RPMI7951 (cell line): ENCODE data around the gene FGGY. TPM values are rescaled to one million over a fixed set of nuclear protein-coding genes. Genes with fewer than 3 reads are reported as not detected.

Source experiments
- DNase-seq: peaks from one replicate; pipeline ENCODE4 v3.0.0-alpha.2; 2012; ENCODE audit warnings: low read depth
- total RNA-seq: library from RNA; depleted of rRNA; stranded (reverse); fragments of >200 nt; shearing (Covaris generic); gene quantifications from 2 replicates; pipeline ENCODE4 v1.2.3, GENCODE V29; 2014

Gene FGGY
- total RNA-seq, 1 experiment from 2014 or later, result 7.2 TPM

- no peak for DNase-seq
These were observed 87.5 kb downstream of the FGGY start for GRCh38 chr1:59384443-59384842.

GRCh38 chr1:59388191-59388590 lies 91.3 kb downstream of the FGGY start:
- no peak for DNase-seq

- no peak for DNase-seq
These were observed 93.0 kb downstream of the FGGY start for GRCh38 chr1:59389847-59390246.

GRCh38 chr1:59390307-59390706 lies 93.4 kb downstream of the FGGY start:
- DNase-seq, result no peak

GRCh38 chr1:59391212-59392179 lies 94.6 kb downstream of the FGGY start:
- DNase-seq, result no peak

GRCh38 chr1:59393211-59394180 lies 96.6 kb downstream of the FGGY start:
- peak; percentile 81 for DNase-seq

GRCh38 chr1:59394706-59395425 lies 98.0 kb downstream of the FGGY start:
- no peak for DNase-seq

- DNase-seq, result no peak
These were observed 99.5 kb downstream of the FGGY start for GRCh38 chr1:59396387-59396786.

GRCh38 chr1:59397139-59397858 lies 100.4 kb downstream of the FGGY start:
- no peak for DNase-seq

GRCh38 chr1:59399642-59400041 lies 102.7 kb downstream of the FGGY start:
- no peak for DNase-seq

GRCh38 chr1:59401581-59401980 lies 104.7 kb downstream of the FGGY start:
- DNase-seq, result no peak

GRCh38 chr1:59404796-59405195 lies 107.9 kb downstream of the FGGY start:
- no peak for DNase-seq

- no peak for DNase-seq
These were observed 109.7 kb downstream of the FGGY start for GRCh38 chr1:59406437-59407164.

- no peak for DNase-seq
These were observed 111.8 kb downstream of the FGGY start for GRCh38 chr1:59408608-59409240.

GRCh38 chr1:59409549-59409948 lies 112.7 kb downstream of the FGGY start:
- no peak for DNase-seq

GRCh38 chr1:59409986-59410385 lies 113.1 kb downstream of the FGGY start:
- DNase-seq, result no peak

- no peak for DNase-seq
These were observed 113.6 kb downstream of the FGGY start for GRCh38 chr1:59410457-59410856.

- DNase-seq, result no peak
These were observed 114.3 kb downstream of the FGGY start for GRCh38 chr1:59411147-59411546.

GRCh38 chr1:59412718-59413326 lies 115.9 kb downstream of the FGGY start:
- DNase-seq, result peak; percentile 27
